Calu3 (cell line): Measurements from ENCODE around the gene BIN2. TPM values are rescaled to one million over a fixed set of nuclear protein-coding genes. Genes with fewer than 3 reads are reported as not detected.
"Not testable (repeated sequence)": the region's sequence is repeated elsewhere in the genome, so short reads cannot be mapped to it uniquely, and the experiment has no call there.

Experiments
- BruUV-seq: library from RNA; stranded (reverse); fragments of 400-500 nt; replicated peaks from 2 replicates; lab custom pipeline; 2021; lab: Mats Ljungman, UMichigan
- CTCF ChIA-PET: fragments of 300-600 bp; sonication (Branson Sonifier 250); formaldehyde crosslinking; loops from one replicate; lab custom pipeline; 2022; ENCODE audit warnings: antibody characterized with exemption; lab: Charles Lee
- DNase-seq: peaks from one replicate; pipeline ENCODE4 v3.0.0; 2022
- H3K27ac Mint-ChIP-seq: one replicate; pipeline ENCODE4 v1.8.0; 2022; ENCODE audit warnings: mixed read lengths; ENCODE audit not compliant: unreplicated experiment
- H3K27me3 Mint-ChIP-seq: one replicate; pipeline ENCODE4 v1.8.0; 2022; ENCODE audit warnings: mixed read lengths; ENCODE audit not compliant: unreplicated experiment
- H3K36me3 Mint-ChIP-seq: one replicate; pipeline ENCODE4 v1.8.0; 2022; ENCODE audit warnings: mild to moderate bottlenecking, moderate library complexity, mixed read lengths; ENCODE audit not compliant: insufficient read depth, unreplicated experiment
- H3K4me1 Mint-ChIP-seq: one replicate; pipeline ENCODE4 v1.8.0; 2022; ENCODE audit warnings: mild to moderate bottlenecking, low read depth, mixed read lengths; ENCODE audit not compliant: unreplicated experiment
- H3K4me3 Mint-ChIP-seq: one replicate; pipeline ENCODE4 v1.8.0; 2022; ENCODE audit warnings: mild to moderate bottlenecking, low read depth, moderate library complexity, mixed read lengths; ENCODE audit not compliant: unreplicated experiment
- H3K9me3 Mint-ChIP-seq: one replicate; pipeline ENCODE4 v1.8.0; 2022; ENCODE audit warnings: low read depth, mixed read lengths; ENCODE audit not compliant: unreplicated experiment
- intact Hi-C: fragments of 100-400 bp; cut with micrococcal nuclease; formaldehyde crosslinking; loops from one replicate; pipeline ENCODE4 v1.10.0; 2022; ENCODE audit not compliant: unreplicated experiment
- total RNA-seq: library from RNA; stranded (reverse); gene quantifications from 2 replicates; pipeline ENCODE4 v1.2.3, GENCODE V29; 2022
- TF ChIP-seq, protein P1 (sequence below): fragments of 200-600 bp; IDR thresholded peaks from one replicate; pipeline ENCODE4 v1.8.0; 2022; ENCODE audit warnings: antibody characterized with exemption; ENCODE audit not compliant: unreplicated experiment

Gene BIN2
- total RNA-seq, 1 experiment from 2014 or later: not detected

DNA sequence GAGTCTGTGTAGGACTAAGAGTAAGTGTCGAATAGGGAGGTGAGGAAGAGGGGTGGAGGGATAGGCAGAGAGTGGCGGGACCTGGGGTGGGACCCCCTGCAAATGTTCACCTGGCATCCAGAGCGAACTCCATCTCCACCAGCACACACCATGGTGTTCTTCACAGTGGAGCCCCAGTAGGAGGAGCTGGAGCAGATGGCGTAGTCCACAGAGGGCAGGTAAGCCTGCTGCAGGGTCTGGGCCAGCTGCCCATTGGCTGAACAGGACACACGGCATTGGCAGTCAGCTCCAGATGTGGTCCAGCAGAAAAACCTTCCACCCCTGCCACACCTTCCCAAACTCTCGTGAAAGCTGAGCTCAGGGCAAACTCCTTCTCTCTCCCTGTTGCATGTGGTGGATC lies 15.8 kb upstream of the BIN2 start:
- BruUV-seq: no TSS peak
- no peaks in the 10 kb centered on the region for H3K27me3 Mint-ChIP-seq
- intact Hi-C loops: loop anchor here (2.0 kb wide), 1 partner anchor 71 kb away; no protein-coding TSS in a partner anchor
- no peak overlapping the region for H3K4me3 Mint-ChIP-seq
- no peaks in the 10 kb centered on the region for H3K9me3 Mint-ChIP-seq
- CTCF ChIA-PET: interaction anchor here (1.9 kb wide), 1 partner anchor 69 kb away, joined by 4 read pairs; the partner anchor contains the start of gene SMAGP
- no peak overlapping the region for H3K27ac Mint-ChIP-seq
- TF ChIP-seq, protein P1, sequence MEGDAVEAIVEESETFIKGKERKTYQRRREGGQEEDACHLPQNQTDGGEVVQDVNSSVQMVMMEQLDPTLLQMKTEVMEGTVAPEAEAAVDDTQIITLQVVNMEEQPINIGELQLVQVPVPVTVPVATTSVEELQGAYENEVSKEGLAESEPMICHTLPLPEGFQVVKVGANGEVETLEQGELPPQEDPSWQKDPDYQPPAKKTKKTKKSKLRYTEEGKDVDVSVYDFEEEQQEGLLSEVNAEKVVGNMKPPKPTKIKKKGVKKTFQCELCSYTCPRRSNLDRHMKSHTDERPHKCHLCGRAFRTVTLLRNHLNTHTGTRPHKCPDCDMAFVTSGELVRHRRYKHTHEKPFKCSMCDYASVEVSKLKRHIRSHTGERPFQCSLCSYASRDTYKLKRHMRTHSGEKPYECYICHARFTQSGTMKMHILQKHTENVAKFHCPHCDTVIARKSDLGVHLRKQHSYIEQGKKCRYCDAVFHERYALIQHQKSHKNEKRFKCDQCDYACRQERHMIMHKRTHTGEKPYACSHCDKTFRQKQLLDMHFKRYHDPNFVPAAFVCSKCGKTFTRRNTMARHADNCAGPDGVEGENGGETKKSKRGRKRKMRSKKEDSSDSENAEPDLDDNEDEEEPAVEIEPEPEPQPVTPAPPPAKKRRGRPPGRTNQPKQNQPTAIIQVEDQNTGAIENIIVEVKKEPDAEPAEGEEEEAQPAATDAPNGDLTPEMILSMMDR: no peak
- no peaks in the 10 kb centered on the region for H3K4me1 Mint-ChIP-seq
- no peaks in the 10 kb centered on the region for H3K36me3 Mint-ChIP-seq
- DNase-seq: no peak

DNA sequence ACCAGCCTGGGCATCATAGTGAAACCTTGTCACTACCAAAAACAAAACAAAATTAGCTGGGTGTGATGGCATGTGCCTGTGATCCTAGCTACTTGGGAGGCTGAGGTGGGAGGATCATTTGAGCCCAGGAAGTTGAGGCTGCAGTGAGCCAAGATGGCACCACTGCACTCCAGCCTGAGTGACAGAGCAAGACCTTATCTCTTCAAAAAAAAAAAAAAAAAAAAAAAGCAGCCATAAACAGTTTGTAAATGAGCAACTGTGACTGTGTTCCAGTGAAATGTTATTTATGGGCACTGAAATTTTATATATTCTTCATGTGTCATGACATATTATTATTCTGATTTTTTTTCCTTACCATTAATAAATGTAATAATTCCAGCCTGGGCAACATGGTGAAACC lies 13.4 kb upstream of the BIN2 start:
- DNase-seq, H3K4me1 Mint-ChIP-seq, intact Hi-C loops, H3K36me3 Mint-ChIP-seq, H3K27ac Mint-ChIP-seq, BruUV-seq, H3K9me3 Mint-ChIP-seq, H3K27me3 Mint-ChIP-seq, H3K4me3 Mint-ChIP-seq: not testable (repeated sequence)
- CTCF ChIA-PET: interaction anchor here (0.7 kb wide), 2 partner anchors 41 to 266 kb away, joined by 3 to 6 read pairs; no protein-coding TSS in a partner anchor

DNA sequence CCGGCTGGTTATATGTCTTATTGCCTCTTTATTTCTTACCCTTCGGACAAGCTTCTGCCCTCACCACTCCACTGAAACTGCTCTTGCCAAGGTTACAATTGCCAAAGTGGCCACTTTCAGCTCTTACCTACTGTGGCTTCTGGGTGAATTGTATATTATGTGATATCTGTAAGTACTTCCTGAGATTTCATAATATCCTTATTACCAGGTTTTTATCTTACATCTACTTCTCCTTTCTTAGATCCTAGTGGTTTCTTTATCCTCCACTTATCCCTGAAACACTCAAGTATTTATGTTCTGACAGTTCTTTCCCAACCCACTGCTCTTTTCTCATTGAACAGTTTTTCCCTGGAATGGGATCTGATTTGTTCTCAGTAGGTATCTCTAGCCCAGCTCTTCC lies 12.0 kb upstream of the BIN2 start:
- TF ChIP-seq, protein P1: no peak
- Mint-ChIP-seq H3K4me3 (no peak overlapping the region), H3K27ac (no peak overlapping the region), H3K4me1 (no peaks in the 10 kb centered on the region), H3K27me3 (no peaks in the 10 kb centered on the region), H3K36me3 (no peaks in the 10 kb centered on the region), H3K9me3 (no peaks in the 10 kb centered on the region)
- CTCF ChIA-PET: no interaction called here
- DNase-seq: no peak
- intact Hi-C loops: no loop called here
- BruUV-seq: no TSS peak

DNA sequence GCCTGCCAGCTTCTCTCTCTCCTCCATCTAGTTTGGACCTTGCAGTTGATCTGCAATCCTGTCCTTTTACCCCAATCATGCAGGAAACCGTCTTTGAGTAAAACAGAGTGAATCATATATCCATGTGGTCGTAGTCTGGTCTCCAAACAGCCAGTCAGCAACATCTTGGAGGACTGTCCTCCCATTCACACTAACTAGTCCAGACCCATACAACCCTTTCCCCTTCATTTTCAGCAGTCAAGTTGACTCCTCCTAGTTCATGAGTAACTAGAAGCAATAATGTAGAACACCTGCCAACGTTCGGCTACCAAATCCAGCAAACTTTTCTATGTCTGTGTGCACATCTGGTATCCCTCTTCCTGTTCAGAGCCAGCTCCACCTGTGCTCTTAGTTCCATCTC lies 10.8 kb upstream of the BIN2 start:
- H3K9me3 Mint-ChIP-seq: no peaks in the 10 kb centered on the region
- no peaks in the 10 kb centered on the region for H3K36me3 Mint-ChIP-seq
- no TSS peak for BruUV-seq
- H3K4me3 Mint-ChIP-seq: no peak overlapping the region
- no peak for DNase-seq
- H3K27me3 Mint-ChIP-seq: no peaks in the 10 kb centered on the region
- H3K4me1 Mint-ChIP-seq: no peaks in the 10 kb centered on the region
- intact Hi-C loops: no loop called here
- no peak overlapping the region for H3K27ac Mint-ChIP-seq
- CTCF ChIA-PET: interaction anchor here (0.7 kb wide), 1 partner anchor 102 kb away, joined by 3 read pairs; no protein-coding TSS in a partner anchor
- TF ChIP-seq, protein P1: no peak

DNA sequence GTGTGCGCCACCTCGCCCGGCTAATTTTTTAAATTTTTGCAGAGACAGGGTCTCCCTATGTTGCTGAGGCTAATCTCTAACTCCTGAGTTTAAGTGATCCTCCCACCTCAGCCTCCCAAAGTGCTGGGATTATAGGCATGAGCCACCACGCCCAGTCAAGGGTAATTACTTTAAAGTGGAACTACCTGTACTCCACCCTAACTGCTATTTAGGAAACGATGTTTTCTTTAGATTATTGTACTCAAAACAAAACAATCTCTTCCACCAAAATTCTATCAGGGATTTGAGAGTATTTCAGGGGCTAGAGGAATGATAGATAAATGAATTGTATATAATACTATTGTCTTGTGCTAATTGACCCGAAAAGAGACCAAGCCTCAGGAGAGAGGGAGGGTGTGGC lies 9.6 kb upstream of the BIN2 start:
- H3K9me3 Mint-ChIP-seq: no peaks in the 10 kb centered on the region
- H3K36me3 Mint-ChIP-seq: no peaks in the 10 kb centered on the region
- H3K4me1 Mint-ChIP-seq: no peaks in the 10 kb centered on the region
- no peak for DNase-seq
- no peaks in the 10 kb centered on the region for H3K27me3 Mint-ChIP-seq
- no peak overlapping the region for H3K4me3 Mint-ChIP-seq
- CTCF ChIA-PET: no interaction called here
- intact Hi-C loops: no loop called here
- TF ChIP-seq, protein P1: no peak
- H3K27ac Mint-ChIP-seq: no peak overlapping the region
- BruUV-seq: no TSS peak
